OCI-LY3 (cell line): ENCODE data around the gene MLH3.
A peak's percentile ranks its signal among the peaks of the same experiment; 100 is the strongest.
"Not testable (repeated sequence)": the region's sequence is repeated elsewhere in the genome, so short reads cannot be mapped to it uniquely, and the experiment has no call there.

Source experiments
- H2AFZ ChIP-seq: fragments of 200-600, 300-600 bp; shearing (Covaris generic); 2 replicates; pipeline ENCODE4 v1.6.0; 2014; ENCODE audit warnings: antibody characterized with exemption, low read depth, low read length
- H3K27ac ChIP-seq: fragments of 200-600, 300-600 bp; sonication (generic); 2 replicates; pipeline ENCODE4 v1.5.1; 2014; ENCODE audit warnings: mild to moderate bottlenecking, low read length, moderate library complexity, mixed read lengths
- H3K27me3 ChIP-seq: fragments of 200-600, 300-600 bp; sonication (generic); 2 replicates; pipeline ENCODE4 v1.6.1; 2014; ENCODE audit warnings: low read depth, low read length, mixed read lengths
- H3K36me3 ChIP-seq: fragments of 200-600, 300-600 bp; sonication (generic); replicated peaks from 2 replicates; pipeline ENCODE3; 2014; ENCODE audit warnings: low read depth, low read length, mixed read lengths
- H3K4me1 ChIP-seq: fragments of 300-600, 200-600 bp; sonication (generic); 2 replicates; pipeline ENCODE4 v1.6.1; 2014; ENCODE audit warnings: low read length, mixed read lengths
- H3K4me2 ChIP-seq: fragments of 200-600, 300-600 bp; sonication (generic); 2 replicates; pipeline ENCODE4 v1.6.1; 2014; ENCODE audit warnings: low read length, mixed read lengths
- H3K4me3 ChIP-seq: fragments of 300-600, 200-600 bp; sonication (generic); 2 replicates; pipeline ENCODE4 v1.5.1; 2014; ENCODE audit warnings: antibody characterized with exemption, mild to moderate bottlenecking, low read length, moderate library complexity
- H3K79me2 ChIP-seq: fragments of 300-600, 200-600 bp; shearing (Covaris generic); 2 replicates; pipeline ENCODE4 v1.6.1; 2014; ENCODE audit warnings: mild to moderate bottlenecking, low read length, mixed read lengths
- H3K9ac ChIP-seq: fragments of 300-600, 200-600 bp; shearing (Covaris generic); 2 replicates; pipeline ENCODE4 v1.6.0; 2014; ENCODE audit warnings: mild to moderate bottlenecking, low read length, moderate library complexity
- H3K9me3 ChIP-seq: fragments of 200-600, 300-600 bp; shearing (Covaris generic); 2 replicates; pipeline ENCODE4 v1.6.1; 2014; ENCODE audit warnings: low read length, mixed read lengths; ENCODE audit not compliant: insufficient read depth
- H4K20me1 ChIP-seq: fragments of 200-600, 300-600 bp; sonication (generic); 2 replicates; pipeline ENCODE4 v1.6.1; 2016; ENCODE audit warnings: low read length, mixed read lengths; ENCODE audit not compliant: insufficient read depth
- CTCF ChIP-seq: fragments of 200-600, 300-600 bp; sonication (generic); IDR thresholded peaks from 2 replicates; pipeline ENCODE4 v1.5.1; 2014; ENCODE audit warnings: antibody characterized with exemption, low read length, low read depth
- EZH2phosphoT487 ChIP-seq: fragments of 200-600 bp; shearing (Covaris generic); IDR thresholded peaks from 2 replicates; pipeline ENCODE4 v1.6.1; 2018; ENCODE audit warnings: antibody characterized with exemption, mixed run types, low read depth

The MLH3 gene

GRCh38 chr14:75002392-75003249 lies 48.6 kb downstream of the MLH3 start, which contains the start of gene EIF2B2:
Gene EIF2B2 (plus strand): TSS chr14:75002921. CDS start chr14:75002991, 70 bp downstream.
- H3K27ac ChIP-seq, result peak within 1 kb of the TSS; percentile 44

GRCh38 chr14:75001899-75002298 lies 49.4 kb downstream of the MLH3 start:
- Histone ChIP-seq H2AFZ (peak overlapping the region; percentile 99), H3K4me3 (peak overlapping the region; percentile 90), H3K9me3 (no peaks in the 10 kb centered on the region), H3K27me3 (no peaks in the 10 kb centered on the region), H3K79me2 (peaks cover 17% of the 10 kb centered on the region), H3K4me2 (peak overlapping the region; percentile 79), H4K20me1 (no peaks in the 10 kb centered on the region), H3K9ac (peak overlapping the region; percentile 70), H3K4me1 (peaks cover 12% of the 10 kb centered on the region), H3K36me3 (peaks cover 14% of the 10 kb centered on the region), H3K27ac (peak overlapping the region; percentile 44; the same call in 1 of the 2 replicates)
- TF ChIP-seq EZH2phosphoT487 (no peak), CTCF (no peak)

More at GRCh38 chr14:75002392-75003249, 48.6 kb downstream of the MLH3 start, which contains the start of gene EIF2B2:
- H3K79me2 ChIP-seq, result peaks cover 17% of the 10 kb centered on the region
- peaks cover 20% of the 10 kb centered on the region for H3K36me3 ChIP-seq
- H4K20me1 ChIP-seq, result no peaks in the 10 kb centered on the region
- peak within 1 kb of the TSS; percentile 90 for H3K4me3 ChIP-seq
- no peaks in the 10 kb centered on the region for H3K27me3 ChIP-seq
- TF ChIP-seq EZH2phosphoT487, result no peak
- no peak; the same call in 1 of the 2 replicates for TF ChIP-seq CTCF
- H3K9ac ChIP-seq, result peak within 1 kb of the TSS; percentile 70
- no peaks in the 10 kb centered on the region for H3K9me3 ChIP-seq
- peak within 1 kb of the TSS; percentile 99 for H2AFZ ChIP-seq
- peaks cover 12% of the 10 kb centered on the region for H3K4me1 ChIP-seq
- peak within 1 kb of the TSS; percentile 99 for H3K4me2 ChIP-seq

- H4K20me1 ChIP-seq, result no peaks in the 10 kb centered on the region
- no peak overlapping the region for H3K4me3 ChIP-seq
- no peak overlapping the region for H3K9ac ChIP-seq
- TF ChIP-seq EZH2phosphoT487 (no peak), CTCF (no peak)
- H2AFZ ChIP-seq, result no peak overlapping the region
- peaks cover 12% of the 10 kb centered on the region for H3K4me1 ChIP-seq
- peaks cover 8% of the 10 kb centered on the region for H3K36me3 ChIP-seq
- no peak overlapping the region for H3K27ac ChIP-seq
- H3K27me3 ChIP-seq, result no peaks in the 10 kb centered on the region
- H3K9me3 ChIP-seq, result no peaks in the 10 kb centered on the region
- H3K79me2 ChIP-seq, result peaks cover 17% of the 10 kb centered on the region
- no peak overlapping the region for H3K4me2 ChIP-seq
Observed at GRCh38 chr14:75001261-75001660, 50.0 kb downstream of the MLH3 start.

GRCh38 chr14:74995781-74996180 lies 55.5 kb downstream of the MLH3 start:
- H3K9me3 ChIP-seq, H4K20me1 ChIP-seq, H3K27ac ChIP-seq, H3K4me3 ChIP-seq, H3K9ac ChIP-seq, H3K27me3 ChIP-seq, H3K4me2 ChIP-seq, H2AFZ ChIP-seq, H3K4me1 ChIP-seq, H3K79me2 ChIP-seq, H3K36me3 ChIP-seq: not testable (repeated sequence)

GRCh38 chr14:74994182-74994581 lies 57.1 kb downstream of the MLH3 start:
- H3K9ac ChIP-seq, H2AFZ ChIP-seq, H3K4me3 ChIP-seq, H3K27ac ChIP-seq, H3K9me3 ChIP-seq, H3K4me2 ChIP-seq, H3K4me1 ChIP-seq, H4K20me1 ChIP-seq, H3K27me3 ChIP-seq, H3K79me2 ChIP-seq, H3K36me3 ChIP-seq: not testable (repeated sequence)
